Colonic mucosa (tissue), 4 donors: Measurements from ENCODE around the gene MAL. TPM values are rescaled to one million over a fixed set of nuclear protein-coding genes. Genes with fewer than 3 reads are reported as not detected.

ENCODE experiments used
- DNase-seq: peaks from one replicate; pipeline ENCODE4 v3.0.0-alpha.2; 2020
- H3K27ac ChIP-seq: fragments of 200-600 bp; one replicate; pipeline ENCODE4 v1.8.0; 2021
- H3K27me3 ChIP-seq: fragments of 200-600 bp; one replicate; pipeline ENCODE4 v1.8.0; 2021
- H3K36me3 ChIP-seq: fragments of 200-600 bp; one replicate; pipeline ENCODE4 v1.8.0; 2021
- H3K4me1 ChIP-seq: fragments of 200-600 bp; one replicate; pipeline ENCODE4 v1.8.0; 2021; ENCODE audit warnings: mild to moderate bottlenecking
- H3K4me3 ChIP-seq: fragments of 200-600 bp; one replicate; pipeline ENCODE4 v1.8.0; 2021
- H3K9ac ChIP-seq, 2 donors: one replicate each; pipeline ENCODE4 v1.7.0; 2013; ENCODE audit warnings: control low read depth in 2 of 2, low read depth in 2 of 2, low read length in 2 of 2
- H3K9me3 ChIP-seq: fragments of 200-600 bp; one replicate; pipeline ENCODE4 v1.8.0; 2021
- CTCF ChIP-seq: fragments of 200-600 bp; IDR thresholded peaks from one replicate; pipeline ENCODE4 v1.8.0; 2022; ENCODE audit warnings: antibody characterized with exemption, mild to moderate bottlenecking
- intact Hi-C: fragments of 100-400 bp; cut with DNase I; formaldehyde crosslinking; loops from one replicate; pipeline ENCODE4 v1.14.1; 2022
- total RNA-seq, 2 donors: library from RNA; stranded (reverse); fragmentation: NEBNext Ultra II Directional in 1 of 2; extraction: Animal tissue kit (Norgen Biotek cat#: 25700) in 1 of 2; gene quantifications; one replicate each; pipeline ENCODE4 v1.2.1, GENCODE V29; 2021
- donor health status: healthy.
- donor health status: DM: no; HTN: no; CAD: no.
- donor health status: DM: no; HTN: no; CAD: no.

Gene MAL
- total RNA-seq, 2 donors from 2014 or later: 0.54 to 3.5 TPM

- no peak overlapping the region for H3K27ac ChIP-seq
- no peaks in the 10 kb centered on the region for H3K36me3 ChIP-seq
- H3K27me3 ChIP-seq: no peaks in the 10 kb centered on the region
- no peaks in the 10 kb centered on the region for H3K4me1 ChIP-seq
- intact Hi-C loops: no loop called here
- H3K9me3 ChIP-seq: no peaks in the 10 kb centered on the region
- TF ChIP-seq CTCF: no peak
- H3K4me3 ChIP-seq: no peak overlapping the region
- H3K9ac ChIP-seq: no peak overlapping the region
- DNase-seq: no peak
Measured at GRCh38 chr2:95052307-95052706, 26.8 kb downstream of the MAL start.

- DNase-seq: no peak
- H3K4me1 ChIP-seq: no peaks in the 10 kb centered on the region
- no peak overlapping the region for H3K27ac ChIP-seq
- H3K4me3 ChIP-seq: no peak overlapping the region
- no peak overlapping the region for H3K9ac ChIP-seq
- no peaks in the 10 kb centered on the region for H3K9me3 ChIP-seq
- intact Hi-C loops: no loop called here
- H3K36me3 ChIP-seq: no peaks in the 10 kb centered on the region
- TF ChIP-seq CTCF: no peak
- H3K27me3 ChIP-seq: no peaks in the 10 kb centered on the region
Measured at GRCh38 chr2:95052804-95053479, 27.4 kb downstream of the MAL start.

- intact Hi-C loops: no loop called here
- TF ChIP-seq CTCF: no peak
- Histone ChIP-seq H3K4me3 (no peak overlapping the region), H3K27ac (no peak overlapping the region), H3K36me3 (no peaks in the 10 kb centered on the region), H3K9me3 (no peaks in the 10 kb centered on the region), H3K9ac (no peak overlapping the region), H3K27me3 (no peaks in the 10 kb centered on the region), H3K4me1 (no peaks in the 10 kb centered on the region)
- DNase-seq: no peak
Measured at GRCh38 chr2:95053543-95053942, 28.0 kb downstream of the MAL start.

- Histone ChIP-seq H3K9me3 (no peaks in the 10 kb centered on the region), H3K9ac (no peak overlapping the region), H3K36me3 (no peaks in the 10 kb centered on the region), H3K27ac (no peak overlapping the region), H3K4me1 (no peaks in the 10 kb centered on the region), H3K4me3 (no peak overlapping the region), H3K27me3 (no peaks in the 10 kb centered on the region)
- TF ChIP-seq CTCF: no peak
- intact Hi-C loops: no loop called here
- DNase-seq: no peak
Measured at GRCh38 chr2:95054016-95054415, 28.5 kb downstream of the MAL start.

- Histone ChIP-seq H3K36me3 (no peaks in the 10 kb centered on the region), H3K27me3 (no peaks in the 10 kb centered on the region), H3K4me3 (no peak overlapping the region), H3K9ac (no peak overlapping the region), H3K4me1 (no peaks in the 10 kb centered on the region), H3K27ac (no peak overlapping the region), H3K9me3 (no peaks in the 10 kb centered on the region)
- intact Hi-C loops: no loop called here
- DNase-seq: no peak
- TF ChIP-seq CTCF: no peak
Measured at GRCh38 chr2:95055262-95055661, 29.8 kb downstream of the MAL start.
